NCI-H748 (cell line): ENCODE data around the gene PNPLA1.

Source experiments
- DNase-seq: peaks from one replicate; lab custom pipeline; 2025; ENCODE audit not compliant: unreplicated experiment; lab: John Stamatoyannopoulos, UW

The PNPLA1 gene

GRCh38 chr6:36269834-36270705 is at the start of gene PNPLA1:
Gene PNPLA1, plus strand, starts transcription at chr6:36270060. Its CDS starts 400 bp downstream, at chr6:36270460.
- no peak for DNase-seq

- no peak for DNase-seq
Measured at GRCh38 chr6:36220226-36220625, 49.6 kb upstream of the PNPLA1 start.

GRCh38 chr6:36221674-36222073 is 48.2 kb upstream of the PNPLA1 start:
- DNase-seq, result no peak

GRCh38 chr6:36222924-36223323 is 46.9 kb upstream of the PNPLA1 start:
- no peak for DNase-seq

- DNase-seq, result no peak
Measured at GRCh38 chr6:36223706-36224105, 46.2 kb upstream of the PNPLA1 start.

- no peak for DNase-seq
Measured at GRCh38 chr6:36224918-36225461, 44.9 kb upstream of the PNPLA1 start.

GRCh38 chr6:36226438-36227047 is 43.3 kb upstream of the PNPLA1 start:
- DNase-seq, result no peak

- no peak for DNase-seq
Measured at GRCh38 chr6:36227379-36228228, 42.3 kb upstream of the PNPLA1 start.

GRCh38 chr6:36229223-36229622 is 40.6 kb upstream of the PNPLA1 start:
- no peak for DNase-seq

GRCh38 chr6:36230371-36230770 is 39.5 kb upstream of the PNPLA1 start:
- DNase-seq, result no peak

- DNase-seq, result no peak
Measured at GRCh38 chr6:36232172-36232571, 37.7 kb upstream of the PNPLA1 start.

GRCh38 chr6:36235309-36235708 is 34.6 kb upstream of the PNPLA1 start:
- DNase-seq, result no peak

- DNase-seq, result no peak
Measured at GRCh38 chr6:36235862-36236261, 34.0 kb upstream of the PNPLA1 start.

- no peak for DNase-seq
Measured at GRCh38 chr6:36239774-36240173, 30.1 kb upstream of the PNPLA1 start.

- DNase-seq, result no peak
Measured at GRCh38 chr6:36241728-36242127, 28.1 kb upstream of the PNPLA1 start.

- no peak for DNase-seq
Measured at GRCh38 chr6:36242161-36242560, 27.7 kb upstream of the PNPLA1 start.

GRCh38 chr6:36242626-36243025 is 27.2 kb upstream of the PNPLA1 start:
- no peak for DNase-seq

- no peak for DNase-seq
Measured at GRCh38 chr6:36243562-36244212, 26.2 kb upstream of the PNPLA1 start.

GRCh38 chr6:36244641-36245280 is 25.1 kb upstream of the PNPLA1 start:
- DNase-seq, result no peak

GRCh38 chr6:36245572-36246061 is 24.2 kb upstream of the PNPLA1 start:
- no peak for DNase-seq
